Gastroesophageal sphincter (tissue), 4 donors: ENCODE results near the gene SLC29A3. TPM values are rescaled to one million over a fixed set of nuclear protein-coding genes. Genes with fewer than 3 reads are reported as not detected.

Experiments
- ATAC-seq: fragments of 150-250 bp; one replicate; pipeline ENCODE4 v1.9.1; 2016; ENCODE audit warnings: mild to moderate bottlenecking, moderate library complexity
- H3K27ac ChIP-seq, 4 donors: fragments of 200-600 bp; sonication (generic) in 3 of 4; 1 replicate in 3 of 4; 2 replicates in 1 of 4; pipeline ENCODE4 v1.5.1; 2016 to 2019
- H3K27me3 ChIP-seq: fragments of 200-600 bp; sonication (generic); one replicate; pipeline ENCODE4 v1.5.1; 2019
- H3K36me3 ChIP-seq, 2 donors: fragments of 200-600 bp; sonication (generic); one replicate each; pipeline ENCODE4 v1.5.1; 2019; ENCODE audit warnings: control low read depth in 1 of 2
- H3K4me1 ChIP-seq, 3 donors: fragments of 200-600 bp; sonication (generic); 1 replicate in 2 of 3; 2 replicates in 1 of 3; pipeline ENCODE4 v1.5.1; 2016 to 2019; ENCODE audit warnings: control low read depth in 2 of 3
- H3K4me3 ChIP-seq, 2 donors: fragments of 200-600 bp; sonication (generic); one replicate each; pipeline ENCODE4 v1.5.1; 2019; ENCODE audit warnings: mild to moderate bottlenecking in 1 of 2, moderate library complexity in 1 of 2
- H3K9me3 ChIP-seq, 3 donors: fragments of 200-600 bp; sonication (generic); one replicate each; pipeline ENCODE4 v1.5.1; 2017 to 2019; ENCODE audit warnings: control low read depth in 2 of 3
- CTCF ChIP-seq, 4 experiments: fragments of 200-600 bp in 2 of 4; fragments of 450-650 bp in 2 of 4; sonication (generic) in 1 of 4; IDR thresholded peaks; one replicate each; pipeline ENCODE4 v1.5.1; 2017 to 2019; ENCODE audit warnings: antibody characterized with exemption in 4 of 4, mild to moderate bottlenecking in 2 of 4, moderate library complexity in 2 of 4
- EP300 ChIP-seq: sonication (generic); formaldehyde crosslinking; IDR thresholded peaks from one replicate; pipeline ENCODE4 v1.6.1; 2017; ENCODE audit warnings: antibody characterized with exemption, mild to moderate bottlenecking
- POLR2A ChIP-seq, 2 donors: fragments of 450-650 bp; IDR thresholded peaks; one replicate each; pipeline ENCODE4 v1.6.1; 2017; ENCODE audit warnings: antibody characterized with exemption in 2 of 2, mild to moderate bottlenecking in 2 of 2, moderate library complexity in 1 of 2
- POLR2AphosphoS5 ChIP-seq: sonication (generic); formaldehyde crosslinking; IDR thresholded peaks from one replicate; pipeline ENCODE4 v1.6.1; 2017; ENCODE audit warnings: antibody characterized with exemption
- WGBS, 2 donors: methylation state at CpG; one replicate each; pipeline ENCODE4 v1.1.5; 2018; ENCODE audit warnings: low coverage in 1 of 2; 5-methylcytosine and 5-hydroxymethylcytosine counted together
- total RNA-seq, 4 donors: library from RNA; depleted of rRNA; stranded (reverse); fragments of >200 nt; gene quantifications; one replicate each; pipeline ENCODE4 v1.1.0, GENCODE V29; 2016

Gene SLC29A3
- total RNA-seq, 4 donors from 2014 or later, result 3.3 to 9.8 (median 4.9) TPM

DNA sequence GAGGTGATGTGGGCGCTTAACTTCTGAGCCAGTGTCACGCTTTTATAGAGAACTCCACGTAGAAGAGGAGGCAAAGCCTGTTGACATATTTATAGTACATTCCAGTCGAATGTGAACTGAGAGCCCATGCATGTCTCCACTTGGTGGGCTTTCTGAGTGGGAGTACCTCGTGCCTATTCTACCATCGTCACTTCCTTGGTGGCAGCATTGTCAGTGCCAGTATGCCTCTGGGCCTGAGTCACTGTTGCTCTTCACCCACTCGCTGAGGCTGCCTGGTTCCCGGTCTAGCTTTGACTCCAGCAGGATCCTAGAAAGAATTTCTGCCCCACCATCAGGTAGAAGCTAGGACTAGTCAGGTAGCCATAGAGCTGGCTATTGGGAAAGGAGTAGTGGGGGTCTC, 47.6 kb downstream of the SLC29A3 start:
- H3K27ac ChIP-seq, result no peak overlapping the region
- ATAC-seq, result no peak

GRCh38 chr10:71367271-71367670, 48.2 kb downstream of the SLC29A3 start:
- ATAC-seq, result no peak

More for the DNA sequence above, 47.6 kb downstream of the SLC29A3 start:
- Histone ChIP-seq H3K36me3 (peaks cover 0 to 24% of the 10 kb centered on the region in 2 donors), H3K27me3 (peaks cover 6% of the 10 kb centered on the region), H3K4me3 (no peak overlapping the region), H3K4me1 (no peaks in the 10 kb centered on the region), H3K9me3 (no peaks in the 10 kb centered on the region)
- WGBS, 2 donors, result 81 to 91% methylated on average over 5 to 8 of the region's 8 CpGs
- no peak for TF ChIP-seq POLR2A (IDR thresholded peaks at IDR 0.05)
- TF ChIP-seq CTCF (IDR thresholded peaks at IDR 0.05), result no peak

DNA sequence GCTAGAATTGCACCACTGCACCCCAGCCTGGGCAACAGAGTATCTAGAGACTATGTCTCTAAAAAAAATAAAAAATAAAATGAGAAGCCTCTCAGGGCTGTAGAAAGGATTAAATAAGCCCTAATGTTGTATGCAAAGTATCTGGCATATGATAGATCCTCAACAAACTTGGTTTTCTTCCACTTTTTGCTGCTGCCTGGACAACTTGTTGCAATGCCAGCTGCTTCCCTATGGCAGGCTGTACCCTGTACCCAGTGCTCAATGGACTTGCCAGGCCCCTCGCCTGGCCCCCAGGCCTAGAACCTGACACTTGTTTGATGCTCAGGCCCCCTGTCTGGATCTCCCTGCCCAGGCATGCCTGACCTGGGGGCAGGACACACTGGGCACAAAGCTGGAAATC, 49.1 kb downstream of the SLC29A3 start:
- ATAC-seq, result no peak
- Histone ChIP-seq H3K4me1 (no peaks in the 10 kb centered on the region), H3K4me3 (no peak overlapping the region), H3K36me3 (peaks cover 0 to 10% of the 10 kb centered on the region in 2 donors), H3K27me3 (peaks cover 6% of the 10 kb centered on the region), H3K9me3 (no peaks in the 10 kb centered on the region), H3K27ac (no peak overlapping the region)
- TF ChIP-seq POLR2AphosphoS5 (no peak), EP300 (no peak), POLR2A (IDR thresholded peaks at IDR 0.05) (no peak), CTCF (IDR thresholded peaks at IDR 0.05) (no peak)
- no CpG with 5 or more reads among the region's 1 CpG for WGBS, 2 donors

More at GRCh38 chr10:71367271-71367670, 48.2 kb downstream of the SLC29A3 start:
- no peaks in the 10 kb centered on the region for H3K9me3 ChIP-seq
- peaks cover 0 to 19% of the 10 kb centered on the region in 2 donors for H3K36me3 ChIP-seq
- no peaks in the 10 kb centered on the region for H3K4me1 ChIP-seq
- no peak overlapping the region for H3K4me3 ChIP-seq
- no peak for TF ChIP-seq EP300
- no peak for TF ChIP-seq CTCF (IDR thresholded peaks at IDR 0.05)
- no peak for TF ChIP-seq POLR2AphosphoS5
- no peak for TF ChIP-seq POLR2A (IDR thresholded peaks at IDR 0.05)
- H3K27me3 ChIP-seq, result peaks cover 6% of the 10 kb centered on the region
- WGBS, 2 donors, result 71% methylated on average over 1 of the region's 2 CpGs; no CpG with 5 or more reads in 1 of the 2 donors
- H3K27ac ChIP-seq, result no peak overlapping the region

GRCh38 chr10:71368643-71369042, 49.6 kb downstream of the SLC29A3 start:
- Histone ChIP-seq H3K4me3 (no peak overlapping the region), H3K27ac (no peak overlapping the region), H3K27me3 (peaks cover 6% of the 10 kb centered on the region), H3K9me3 (no peaks in the 10 kb centered on the region), H3K4me1 (no peaks in the 10 kb centered on the region), H3K36me3 (peaks cover 0 to 9% of the 10 kb centered on the region in 2 donors)
- ATAC-seq, result no peak
- WGBS, 2 donors, result 38 to 66% methylated on average over 1 to 2 of the region's 2 CpGs
- TF ChIP-seq EP300, result no peak
- TF ChIP-seq POLR2AphosphoS5, result no peak
- no peak for TF ChIP-seq CTCF (IDR thresholded peaks at IDR 0.05)
- TF ChIP-seq POLR2A (IDR thresholded peaks at IDR 0.05), result no peak

GRCh38 chr10:71369602-71370001, 50.5 kb downstream of the SLC29A3 start:
- WGBS, 2 donors, result 83% methylated on average over 1 of the region's 1 CpG; no CpG with 5 or more reads in 1 of the 2 donors
- H3K36me3 ChIP-seq, result peaks cover 0 to 5% of the 10 kb centered on the region in 2 donors
- no peaks in the 10 kb centered on the region for H3K9me3 ChIP-seq
- H3K27me3 ChIP-seq, result peaks cover 6% of the 10 kb centered on the region
- no peaks in the 10 kb centered on the region for H3K4me1 ChIP-seq
- no peak overlapping the region for H3K27ac ChIP-seq
- no peak overlapping the region for H3K4me3 ChIP-seq
- TF ChIP-seq CTCF (IDR thresholded peaks at IDR 0.05) (no peak), EP300 (no peak), POLR2A (IDR thresholded peaks at IDR 0.05) (no peak), POLR2AphosphoS5 (no peak)
- no peak for ATAC-seq
